AG09309 (cell line): Measurements from ENCODE around the gene GJB4.
"Not testable (repeated sequence)": the region's sequence is repeated elsewhere in the genome, so short reads cannot be mapped to it uniquely, and the experiment has no call there.

Source experiments
- DNase-seq: peaks from one replicate; pipeline ENCODE4 v3.0.0-alpha.2; 2010; ENCODE audit warnings: low read depth
- H3K4me3 ChIP-seq: 2 replicates; pipeline ENCODE4 v1.5.1; 2011; ENCODE audit warnings: mild to moderate bottlenecking, low read depth, low read length, moderate library complexity; ENCODE audit not compliant: control insufficient read depth
- TF ChIP-seq, protein P1 (sequence below): IDR thresholded peaks from 2 replicates; pipeline ENCODE4 v1.5.1; 2011; ENCODE audit warnings: mild to moderate bottlenecking, low read depth, low read length, inconsistent platforms; ENCODE audit not compliant: insufficient read depth, control insufficient read depth; ENCODE audit errors: missing control alignments

The GJB4 gene

GRCh38 chr1:34715139-34715538 lies 44.4 kb upstream of the GJB4 start:
- no peak overlapping the region for H3K4me3 ChIP-seq
- TF ChIP-seq, protein P1, sequence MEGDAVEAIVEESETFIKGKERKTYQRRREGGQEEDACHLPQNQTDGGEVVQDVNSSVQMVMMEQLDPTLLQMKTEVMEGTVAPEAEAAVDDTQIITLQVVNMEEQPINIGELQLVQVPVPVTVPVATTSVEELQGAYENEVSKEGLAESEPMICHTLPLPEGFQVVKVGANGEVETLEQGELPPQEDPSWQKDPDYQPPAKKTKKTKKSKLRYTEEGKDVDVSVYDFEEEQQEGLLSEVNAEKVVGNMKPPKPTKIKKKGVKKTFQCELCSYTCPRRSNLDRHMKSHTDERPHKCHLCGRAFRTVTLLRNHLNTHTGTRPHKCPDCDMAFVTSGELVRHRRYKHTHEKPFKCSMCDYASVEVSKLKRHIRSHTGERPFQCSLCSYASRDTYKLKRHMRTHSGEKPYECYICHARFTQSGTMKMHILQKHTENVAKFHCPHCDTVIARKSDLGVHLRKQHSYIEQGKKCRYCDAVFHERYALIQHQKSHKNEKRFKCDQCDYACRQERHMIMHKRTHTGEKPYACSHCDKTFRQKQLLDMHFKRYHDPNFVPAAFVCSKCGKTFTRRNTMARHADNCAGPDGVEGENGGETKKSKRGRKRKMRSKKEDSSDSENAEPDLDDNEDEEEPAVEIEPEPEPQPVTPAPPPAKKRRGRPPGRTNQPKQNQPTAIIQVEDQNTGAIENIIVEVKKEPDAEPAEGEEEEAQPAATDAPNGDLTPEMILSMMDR = no peak
- no peak for DNase-seq

DNA sequence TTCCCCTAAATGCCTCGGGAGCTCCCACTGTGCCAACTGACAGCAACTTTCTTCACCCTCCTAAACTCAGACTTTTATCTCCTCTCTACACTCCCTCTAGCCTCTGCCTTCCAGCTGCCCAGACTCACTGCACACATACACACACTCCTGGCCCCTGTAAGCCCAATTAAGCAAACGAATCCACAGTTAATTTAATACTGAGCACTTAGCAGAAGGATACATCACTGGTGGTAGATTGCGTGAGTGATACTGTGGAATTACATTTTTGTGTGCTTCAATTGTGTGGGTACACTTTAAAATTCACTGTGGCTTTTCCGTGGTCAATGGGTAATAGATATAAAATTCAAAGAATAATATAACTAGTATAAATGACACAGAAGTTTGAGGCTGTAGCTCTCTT lies 38.3 kb upstream of the GJB4 start:
- DNase-seq = no peak
- TF ChIP-seq, protein P1 = no peak

GRCh38 chr1:34721646-34722355 lies 37.7 kb upstream of the GJB4 start:
- H3K4me3 ChIP-seq = no peak overlapping the region
- no peak for DNase-seq
- TF ChIP-seq, protein P1 = no peak

More for the DNA sequence above, 38.3 kb upstream of the GJB4 start:
- no peak overlapping the region for H3K4me3 ChIP-seq

DNA sequence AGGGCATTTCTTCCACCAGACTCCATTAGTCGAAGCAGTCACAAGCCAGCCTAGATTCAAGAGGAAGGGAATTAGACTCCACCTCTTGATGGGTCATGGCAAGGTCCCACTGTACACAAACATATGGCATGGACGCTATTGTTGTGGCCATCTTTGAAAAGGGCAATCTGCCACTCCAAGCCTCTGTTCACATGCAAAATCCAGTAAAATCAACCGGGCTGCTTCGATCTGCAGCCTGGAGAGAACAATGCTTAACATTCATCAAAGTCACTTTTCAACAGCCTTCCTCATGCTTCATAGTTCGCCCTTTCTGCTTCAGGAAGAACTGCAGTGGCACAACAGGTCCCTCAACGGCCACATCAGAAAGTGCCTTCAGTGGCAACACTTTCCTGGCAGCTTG lies 32.7 kb upstream of the GJB4 start:
- H3K4me3 ChIP-seq = no peak overlapping the region
- TF ChIP-seq, protein P1 = no peak
- DNase-seq = no peak

- TF ChIP-seq, protein P1 = no peak
- DNase-seq = no peak
- no peak overlapping the region for H3K4me3 ChIP-seq
These were observed 29.1 kb upstream of the GJB4 start for GRCh38 chr1:34730485-34730884.

- DNase-seq, H3K4me3 ChIP-seq: not testable (repeated sequence)
These were observed 26.7 kb upstream of the GJB4 start for GRCh38 chr1:34732831-34733230.

- TF ChIP-seq, protein P1 = no peak
- no peak overlapping the region for H3K4me3 ChIP-seq
- DNase-seq = no peak
These were observed 22.8 kb upstream of the GJB4 start for GRCh38 chr1:34736692-34737091.

- not testable (repeated sequence) for DNase-seq, H3K4me3 ChIP-seq
These were observed 22.3 kb upstream of the GJB4 start for GRCh38 chr1:34737236-34737635.
